ENCODE measurements around the gene CHRM2.
"Not testable (repeated sequence)": the region's sequence is repeated elsewhere in the genome, so short reads cannot be mapped to it uniquely, and the experiment has no call there.

CHRM2 gene

DNA sequence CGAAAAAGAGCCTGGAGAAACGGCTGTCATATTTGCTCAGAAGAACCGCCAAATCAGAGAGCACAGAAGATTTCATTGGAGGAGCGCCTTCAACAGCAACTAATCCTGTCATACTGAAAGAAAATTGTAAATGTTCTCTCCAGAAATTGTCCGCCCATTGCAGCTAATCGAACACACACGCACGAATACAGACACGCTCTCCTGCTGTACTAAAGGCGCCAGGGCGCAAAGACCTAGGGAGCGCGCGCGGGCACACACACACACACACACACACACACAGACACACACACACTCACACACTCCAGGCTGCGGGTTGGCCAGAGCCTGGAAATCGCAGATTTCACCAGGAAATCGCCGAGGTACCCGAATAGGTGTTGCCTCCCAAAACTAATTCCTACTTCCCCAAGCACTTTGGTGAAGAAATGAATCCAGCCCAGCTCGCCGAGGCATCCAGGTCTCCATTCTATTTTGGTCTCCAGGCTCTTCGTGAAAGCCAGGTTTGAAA lies at the start of gene CHRM2:
TSS of gene CHRM2 (plus strand) at position 157 of the 505 bp plus-strand sequence. CDS start 146,214 bp downstream, outside the sequence.
- no peaks in the 10 kb centered on the region for H3K36me3 Mint-ChIP-seq (ENCODE audit: insufficient read depth)
- DNase-seq (ENCODE audit: low spot score in 2 of 2) (no peak), ATAC-seq (replicated peaks; ENCODE audit: extremely low read depth, poor library complexity, severe bottlenecking) (no peak)
- no peaks in the 10 kb centered on the region for H3K4me1 Mint-ChIP-seq
- no peak within 1 kb of the TSS for H3K4me3 Mint-ChIP-seq
- H3K9me3 Mint-ChIP-seq, result no peaks in the 10 kb centered on the region
- no peak within 1 kb of the TSS for H3K27ac Mint-ChIP-seq (ENCODE audit: low read depth)
- H3K27me3 Mint-ChIP-seq, result peaks cover 32% of the 10 kb centered on the region

DNA sequence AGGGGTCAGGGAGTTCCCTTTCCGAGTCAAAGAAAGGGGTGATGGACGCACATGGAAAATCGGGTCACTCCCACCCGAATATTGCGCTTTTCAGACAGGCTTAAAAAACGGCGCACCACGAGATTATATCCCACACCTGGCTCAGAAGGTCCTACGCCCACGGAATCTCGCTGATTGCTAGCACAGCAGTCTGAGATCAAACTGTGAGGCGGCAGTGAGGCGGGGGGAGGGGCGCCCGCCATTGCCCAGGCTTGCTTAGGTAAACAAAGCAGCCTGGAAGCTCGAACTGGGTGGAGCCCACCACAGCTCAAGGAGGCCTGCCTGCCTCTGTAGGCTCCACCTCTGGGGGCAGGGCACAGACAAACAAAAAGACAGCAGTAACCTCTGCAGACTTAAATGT lies 37.1 kb upstream of the CHRM2 start:
- not testable (repeated sequence) for H3K9me3 Mint-ChIP-seq; H3K36me3 Mint-ChIP-seq (ENCODE audit: insufficient read depth); H3K27ac Mint-ChIP-seq (ENCODE audit: low read depth); DNase-seq (ENCODE audit: low spot score in 2 of 2); H3K4me3 Mint-ChIP-seq; H3K27me3 Mint-ChIP-seq; H3K4me1 Mint-ChIP-seq; ATAC-seq (replicated peaks; ENCODE audit: extremely low read depth, poor library complexity, severe bottlenecking)

DNA sequence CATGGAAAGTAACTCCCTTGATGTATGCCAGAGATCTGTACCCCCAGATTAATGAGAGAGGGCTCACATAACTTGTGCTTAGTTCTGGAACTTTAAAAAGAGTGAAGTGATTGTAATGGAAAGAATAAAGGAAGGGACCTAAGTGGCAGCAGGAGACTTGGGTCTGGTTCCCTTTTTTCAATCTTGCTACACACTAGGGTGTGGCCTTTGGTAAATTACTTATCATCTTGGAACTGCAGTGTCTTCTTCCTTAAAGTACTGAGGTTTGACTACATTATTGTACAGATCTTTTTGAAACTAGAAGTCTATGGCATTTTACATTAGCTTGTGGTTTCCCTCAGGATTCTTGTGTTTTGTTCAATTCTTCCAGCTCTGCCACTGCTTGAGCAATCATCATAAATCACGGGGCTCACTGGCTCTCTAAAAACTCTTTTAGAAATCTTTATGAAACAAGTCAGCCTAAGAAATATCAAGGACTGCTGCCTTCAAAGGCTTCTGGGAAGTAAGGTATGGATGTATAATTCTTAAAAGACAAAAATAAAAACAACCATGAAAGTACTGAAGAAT lies 22.5 kb upstream of the CHRM2 start:
- Mint-ChIP-seq H3K4me1 (no peaks in the 10 kb centered on the region), H3K36me3 (ENCODE audit: insufficient read depth) (peaks cover 1% of the 10 kb centered on the region), H3K9me3 (peaks cover 17% of the 10 kb centered on the region), H3K4me3 (no peak overlapping the region), H3K27ac (ENCODE audit: low read depth) (no peak overlapping the region), H3K27me3 (no peaks in the 10 kb centered on the region)
- ATAC-seq (replicated peaks; ENCODE audit: extremely low read depth, poor library complexity, severe bottlenecking) (no peak), DNase-seq (ENCODE audit: low spot score in 2 of 2) (no peak)

DNA sequence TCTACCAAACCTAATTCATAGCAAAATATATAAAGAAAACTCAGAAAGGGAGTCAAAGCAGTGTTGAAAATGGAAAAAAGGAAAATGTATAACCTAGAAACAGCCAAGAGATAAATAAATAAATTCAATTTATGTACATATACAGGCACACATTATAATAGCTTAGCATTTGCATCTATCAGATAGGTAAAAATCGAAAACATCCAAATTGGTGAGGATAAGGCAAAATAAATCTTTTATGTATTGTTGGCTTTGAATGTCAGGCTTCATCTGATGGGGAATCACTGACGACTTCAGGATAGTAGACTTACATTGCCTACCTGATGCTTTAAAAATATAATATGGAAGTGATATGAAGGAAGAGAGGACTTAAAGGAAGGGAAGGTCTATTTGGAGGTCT lies 20.6 kb upstream of the CHRM2 start:
- Mint-ChIP-seq H3K4me3 (no peak overlapping the region), H3K9me3 (peaks cover 23% of the 10 kb centered on the region), H3K27ac (ENCODE audit: low read depth) (no peak overlapping the region), H3K4me1 (no peaks in the 10 kb centered on the region), H3K27me3 (no peaks in the 10 kb centered on the region), H3K36me3 (ENCODE audit: insufficient read depth) (peaks cover 1% of the 10 kb centered on the region)
- DNase-seq (ENCODE audit: low spot score in 2 of 2) (no peak), ATAC-seq (replicated peaks; ENCODE audit: extremely low read depth, poor library complexity, severe bottlenecking) (no peak)

DNA sequence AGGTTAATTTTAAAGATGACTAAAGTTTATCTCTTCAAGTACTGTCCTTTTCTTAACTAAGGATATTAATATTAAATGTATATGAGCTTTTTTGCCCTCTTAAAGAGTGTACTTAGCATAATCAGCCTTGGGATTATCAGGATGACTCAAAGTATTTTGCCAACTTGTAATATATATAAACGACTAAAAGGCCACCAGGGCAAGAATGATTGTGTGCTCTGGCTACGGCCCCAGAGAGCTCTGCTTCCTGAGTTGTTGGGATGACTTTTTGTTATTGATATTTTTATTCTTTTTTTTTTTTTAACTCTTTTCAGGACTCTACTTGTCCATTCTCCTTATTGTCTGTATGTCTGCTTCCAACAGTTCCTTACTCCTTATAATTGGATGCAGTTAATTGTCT lies 14.8 kb upstream of the CHRM2 start:
- no peaks in the 10 kb centered on the region for H3K4me1 Mint-ChIP-seq
- no peaks in the 10 kb centered on the region for H3K27me3 Mint-ChIP-seq
- ATAC-seq (replicated peaks; ENCODE audit: extremely low read depth, poor library complexity, severe bottlenecking) (no peak), DNase-seq (ENCODE audit: low spot score in 2 of 2) (no peak)
- H3K4me3 Mint-ChIP-seq, result no peak overlapping the region
- peaks cover 23% of the 10 kb centered on the region for H3K9me3 Mint-ChIP-seq
- H3K36me3 Mint-ChIP-seq (ENCODE audit: insufficient read depth), result peaks cover 1% of the 10 kb centered on the region
- no peak overlapping the region for H3K27ac Mint-ChIP-seq (ENCODE audit: low read depth)

DNA sequence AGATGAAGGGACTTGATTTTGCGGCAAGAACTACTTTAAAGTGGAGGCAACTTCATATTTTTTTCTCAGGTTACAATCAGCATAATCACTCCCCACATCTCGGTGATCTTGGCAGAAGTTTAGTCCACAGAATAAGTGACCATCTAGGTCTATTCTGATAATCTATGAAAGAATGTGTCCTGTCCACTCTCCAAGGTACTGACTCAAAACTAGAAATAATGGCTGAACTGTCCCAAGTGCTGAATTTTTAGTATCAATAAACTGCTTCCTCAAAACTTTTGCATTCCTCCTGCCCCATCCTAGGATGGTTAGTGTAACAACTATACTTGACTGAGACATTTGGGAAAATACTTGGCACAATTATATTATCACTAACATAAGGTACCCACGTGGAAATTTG lies 10.9 kb upstream of the CHRM2 start:
- Mint-ChIP-seq H3K36me3 (ENCODE audit: insufficient read depth) (no peaks in the 10 kb centered on the region), H3K27ac (ENCODE audit: low read depth) (no peak overlapping the region), H3K4me3 (no peak overlapping the region), H3K27me3 (no peaks in the 10 kb centered on the region), H3K4me1 (no peaks in the 10 kb centered on the region), H3K9me3 (peaks cover 17% of the 10 kb centered on the region)
- ATAC-seq (replicated peaks; ENCODE audit: extremely low read depth, poor library complexity, severe bottlenecking) (no peak), DNase-seq (ENCODE audit: low spot score in 2 of 2) (no peak)

DNA sequence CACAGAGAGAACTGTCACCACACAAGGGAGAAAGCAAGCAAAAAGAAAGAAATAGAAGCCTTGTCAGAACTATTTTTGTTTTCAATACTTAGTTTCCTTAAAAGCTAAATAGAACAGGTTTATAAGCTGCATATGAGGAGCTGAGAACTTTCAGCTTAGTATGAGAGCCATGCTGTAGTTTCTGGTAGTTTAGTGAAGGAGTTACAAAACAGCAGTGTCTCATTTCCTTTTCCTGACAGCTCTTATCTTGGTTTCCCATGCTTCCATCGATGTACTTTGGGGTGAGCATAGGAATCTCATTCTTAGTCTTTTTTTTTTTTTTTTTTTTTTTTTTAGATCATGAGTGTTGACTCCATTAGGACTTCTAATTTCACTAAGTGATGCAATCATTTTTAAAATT lies 8.6 kb upstream of the CHRM2 start:
- ATAC-seq (replicated peaks; ENCODE audit: extremely low read depth, poor library complexity, severe bottlenecking) (no peak), DNase-seq (ENCODE audit: low spot score in 2 of 2) (no peak)
- Mint-ChIP-seq H3K36me3 (ENCODE audit: insufficient read depth) (no peaks in the 10 kb centered on the region), H3K4me3 (no peak overlapping the region), H3K27ac (ENCODE audit: low read depth) (no peak overlapping the region), H3K9me3 (peaks cover 12% of the 10 kb centered on the region), H3K4me1 (no peaks in the 10 kb centered on the region), H3K27me3 (no peaks in the 10 kb centered on the region)

DNA sequence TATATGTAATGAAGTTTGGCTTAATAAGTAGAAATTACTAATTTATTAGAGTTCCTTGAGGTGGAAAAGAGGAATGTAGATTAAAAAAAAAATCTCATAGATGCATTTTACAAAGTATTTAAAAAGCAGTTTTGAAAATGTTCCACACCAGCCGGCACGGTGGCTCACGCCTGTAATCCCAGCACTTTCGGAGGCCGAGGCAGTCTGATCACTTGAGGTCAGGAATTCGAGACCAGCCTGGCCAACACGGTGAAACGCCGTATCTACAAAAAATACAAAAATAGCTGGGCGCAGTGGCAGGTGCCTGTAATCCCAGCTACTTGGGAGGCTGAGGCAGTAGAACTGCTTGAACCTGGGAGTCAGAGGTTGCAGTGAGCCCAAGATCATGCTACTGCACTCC lies 3.2 kb upstream of the CHRM2 start:
- Mint-ChIP-seq H3K4me1 (no peaks in the 10 kb centered on the region), H3K36me3 (ENCODE audit: insufficient read depth) (no peaks in the 10 kb centered on the region)
- no peak for ATAC-seq (replicated peaks; ENCODE audit: extremely low read depth, poor library complexity, severe bottlenecking)

DNA sequence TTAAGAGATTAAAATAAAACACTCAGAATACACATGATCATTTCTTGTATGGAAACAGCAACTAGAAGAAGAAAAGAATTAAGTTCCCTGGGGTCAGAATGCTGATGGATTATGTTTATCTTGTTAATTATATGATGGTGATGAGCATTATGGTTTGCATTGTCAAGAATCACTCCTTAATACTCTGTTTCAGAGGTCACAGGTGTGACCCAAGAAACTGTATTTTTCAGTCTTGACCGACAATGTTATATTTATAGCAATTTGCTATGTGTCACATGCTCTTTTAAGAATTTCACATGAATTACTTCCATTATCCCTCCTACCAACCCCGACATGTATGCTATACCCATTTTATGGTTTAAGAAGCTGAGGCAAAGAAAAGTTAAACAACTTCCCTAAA lies 2.7 kb upstream of the CHRM2 start:
- peaks cover 23% of the 10 kb centered on the region for H3K27me3 Mint-ChIP-seq
- H3K27ac Mint-ChIP-seq (ENCODE audit: low read depth), result no peak overlapping the region
- H3K4me1 Mint-ChIP-seq, result no peaks in the 10 kb centered on the region
- H3K4me3 Mint-ChIP-seq, result no peak overlapping the region
- no peak for ATAC-seq (replicated peaks; ENCODE audit: extremely low read depth, poor library complexity, severe bottlenecking)
- H3K36me3 Mint-ChIP-seq (ENCODE audit: insufficient read depth), result no peaks in the 10 kb centered on the region
- no peak for DNase-seq (ENCODE audit: low spot score in 2 of 2)
- no peaks in the 10 kb centered on the region for H3K9me3 Mint-ChIP-seq

More for the DNA sequence above, 3.2 kb upstream of the CHRM2 start:
- H3K4me3 Mint-ChIP-seq, result no peak overlapping the region
- DNase-seq (ENCODE audit: low spot score in 2 of 2), result no peak
- peaks cover 17% of the 10 kb centered on the region for H3K27me3 Mint-ChIP-seq
- H3K9me3 Mint-ChIP-seq, result no peaks in the 10 kb centered on the region
- no peak overlapping the region for H3K27ac Mint-ChIP-seq (ENCODE audit: low read depth)

DNA sequence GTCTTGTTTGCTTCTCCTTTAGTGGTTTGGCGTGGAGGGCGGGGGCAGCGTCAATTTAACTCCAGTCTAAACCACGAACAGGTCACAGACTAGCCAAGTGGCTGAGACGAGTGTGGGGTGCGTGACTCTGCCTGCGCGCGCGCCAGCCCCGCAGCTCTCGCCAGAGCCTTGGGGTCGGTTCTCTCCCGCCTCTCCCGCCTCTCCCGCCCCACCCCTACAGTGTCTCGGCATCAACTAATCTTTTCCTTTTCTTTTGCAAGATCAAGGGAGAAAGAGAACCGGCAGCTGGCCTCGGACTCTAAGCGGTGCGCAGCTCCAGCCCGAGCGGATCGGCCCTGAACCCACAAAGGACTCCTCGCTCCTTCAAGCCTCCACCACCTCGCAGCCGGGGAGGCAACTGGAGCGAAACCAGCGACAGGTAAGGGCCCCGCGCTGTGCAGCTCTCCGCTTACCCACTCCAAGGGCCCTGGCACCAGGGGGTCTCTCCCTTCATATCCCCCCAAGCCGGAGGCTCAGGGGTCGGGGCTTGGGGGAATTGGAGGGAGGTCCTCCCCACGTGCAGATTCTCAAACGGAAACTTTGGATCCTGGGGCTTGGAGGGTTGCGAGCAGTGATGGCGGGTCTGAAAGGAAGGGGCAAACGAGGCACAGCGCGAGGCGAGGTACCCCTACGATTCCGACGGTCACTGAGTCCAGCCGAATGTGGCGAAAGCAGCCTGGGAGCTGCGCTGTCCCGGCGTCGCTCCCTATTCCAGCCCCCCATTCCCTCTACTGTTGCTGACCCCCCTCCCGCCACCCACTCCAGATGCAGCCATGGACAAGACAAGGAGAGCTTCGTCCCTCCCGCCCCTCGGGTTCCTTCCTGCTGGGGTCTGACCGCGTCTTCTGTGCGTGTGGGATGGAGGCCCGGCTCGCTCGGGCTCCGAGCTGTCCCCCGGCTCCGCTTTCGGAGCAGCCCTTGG lies 829 bp downstream of the CHRM2 start:
- Mint-ChIP-seq H3K9me3 (no peaks in the 10 kb centered on the region), H3K4me3 (no peak overlapping the region), H3K36me3 (ENCODE audit: insufficient read depth) (no peaks in the 10 kb centered on the region), H3K27me3 (peaks cover 32% of the 10 kb centered on the region), H3K4me1 (no peaks in the 10 kb centered on the region), H3K27ac (ENCODE audit: low read depth) (no peak overlapping the region)
- ATAC-seq (replicated peaks; ENCODE audit: extremely low read depth, poor library complexity, severe bottlenecking) (no peak), DNase-seq (ENCODE audit: low spot score in 2 of 2) (no peak)

DNA sequence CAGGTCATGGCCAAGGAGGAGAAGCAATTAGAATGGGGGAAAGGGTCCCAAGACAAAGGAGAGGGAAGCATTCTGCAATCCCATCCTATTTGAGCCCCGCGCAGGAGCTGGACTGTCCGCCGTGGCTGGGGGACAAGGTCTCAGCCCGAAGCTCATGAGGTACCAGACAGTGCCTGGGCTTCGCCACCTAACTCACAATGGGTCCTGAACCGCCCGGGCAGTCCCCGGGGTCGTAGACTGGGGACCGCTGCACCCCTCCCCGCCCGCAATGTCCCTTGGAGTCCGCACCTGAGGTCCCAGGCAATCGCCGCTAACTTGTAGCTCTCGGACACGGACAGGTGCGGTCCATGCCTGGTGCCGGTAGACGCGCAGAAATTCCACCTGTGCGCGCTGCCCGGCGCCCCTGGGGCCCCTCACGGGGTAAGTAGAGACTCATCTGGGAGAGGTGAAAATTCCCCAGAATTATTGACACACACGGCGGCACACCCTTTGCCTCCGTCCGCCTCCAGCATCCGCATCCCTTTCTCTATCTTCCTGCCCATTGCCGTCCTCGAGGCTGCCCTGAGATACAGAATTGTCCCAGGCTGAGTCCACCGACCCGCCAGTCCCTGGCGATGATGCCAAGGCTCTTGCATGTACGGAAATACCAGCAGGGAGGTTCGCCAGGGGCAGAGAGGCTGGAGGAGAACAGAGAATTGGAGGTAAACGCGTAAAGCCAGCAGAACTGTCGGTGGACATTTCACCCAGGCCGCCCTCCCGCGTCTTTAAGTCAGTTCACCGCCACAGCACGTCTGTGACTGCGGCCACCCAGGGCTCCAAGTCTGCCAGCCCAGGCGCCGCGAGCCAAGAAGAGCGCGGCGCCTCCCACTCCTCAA lies 1.8 kb downstream of the CHRM2 start:
- no peak for DNase-seq (ENCODE audit: low spot score in 2 of 2)
- Mint-ChIP-seq H3K4me3 (no peak overlapping the region), H3K27me3 (peaks cover 32% of the 10 kb centered on the region), H3K27ac (ENCODE audit: low read depth) (no peak overlapping the region), H3K4me1 (no peaks in the 10 kb centered on the region), H3K9me3 (no peaks in the 10 kb centered on the region), H3K36me3 (ENCODE audit: insufficient read depth) (no peaks in the 10 kb centered on the region)
- no peak for ATAC-seq (replicated peaks; ENCODE audit: extremely low read depth, poor library complexity, severe bottlenecking)

DNA sequence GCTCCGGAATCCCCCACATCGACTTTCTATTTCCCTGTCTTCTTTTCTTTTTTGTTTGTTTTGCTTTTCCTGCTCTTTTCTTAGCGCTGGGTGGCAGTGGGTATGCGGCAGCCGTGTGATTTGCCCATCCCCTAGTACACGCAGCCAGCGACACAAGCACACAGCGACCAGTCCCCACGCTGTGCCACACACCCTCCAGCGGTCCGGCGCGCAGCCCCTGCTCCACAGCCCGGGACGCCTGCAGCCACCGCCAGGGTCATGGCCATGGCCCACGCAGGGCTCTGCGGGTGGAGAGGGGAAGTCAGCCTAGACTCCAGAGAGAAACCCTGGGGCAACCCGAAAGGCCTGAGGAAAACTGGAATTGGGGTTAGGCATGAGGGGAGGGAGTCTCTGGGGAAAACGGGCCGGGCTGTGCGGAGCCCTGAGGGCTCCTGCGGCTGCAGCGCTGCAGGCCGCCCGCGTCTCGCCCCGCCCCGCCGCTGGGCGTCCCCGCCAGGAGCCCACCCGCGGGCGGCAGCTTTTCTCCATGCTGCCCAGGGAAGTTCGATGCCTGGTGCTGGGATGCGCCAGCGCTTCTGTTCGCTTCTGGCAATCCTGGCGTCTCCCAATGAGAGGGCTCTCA lies 2.5 kb downstream of the CHRM2 start:
- no peaks in the 10 kb centered on the region for H3K9me3 Mint-ChIP-seq
- peaks cover 32% of the 10 kb centered on the region for H3K27me3 Mint-ChIP-seq
- DNase-seq (ENCODE audit: low spot score in 2 of 2) (no peak), ATAC-seq (replicated peaks; ENCODE audit: extremely low read depth, poor library complexity, severe bottlenecking) (no peak)
- no peaks in the 10 kb centered on the region for H3K4me1 Mint-ChIP-seq
- H3K4me3 Mint-ChIP-seq, result no peak overlapping the region
- H3K27ac Mint-ChIP-seq (ENCODE audit: low read depth), result no peak overlapping the region
- H3K36me3 Mint-ChIP-seq (ENCODE audit: insufficient read depth), result no peaks in the 10 kb centered on the region
